ENCODE results near the gene MRPL33.

Gene MRPL33

GRCh38 chr2:27808984-27809383, 37.5 kb downstream of the MRPL33 start:
- DNase-seq (ENCODE audit: low spot score), result no peak

DNA sequence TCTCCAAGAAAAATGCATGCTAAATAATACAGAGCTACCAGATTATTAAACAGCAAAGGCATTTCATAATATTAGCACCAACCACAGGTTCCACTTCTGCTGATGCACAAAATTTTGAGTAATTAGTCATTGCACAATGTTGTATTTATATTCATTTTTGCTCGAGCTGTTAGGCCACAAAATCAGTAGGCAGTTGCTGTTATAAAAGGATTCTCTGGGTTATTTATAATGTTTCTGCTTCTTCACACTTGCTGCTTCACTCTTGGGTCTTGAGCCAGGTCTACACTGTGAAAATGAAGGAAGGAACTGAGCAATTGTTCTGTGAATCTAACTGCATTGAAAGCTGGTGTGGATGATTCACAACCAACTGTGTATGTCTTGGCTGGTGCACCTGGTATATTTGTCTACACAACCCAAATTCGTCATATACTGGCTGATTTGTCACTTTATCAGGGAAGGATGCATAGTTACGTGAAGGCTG, 38.3 kb downstream of the MRPL33 start:
- no peak for DNase-seq (ENCODE audit: low spot score)

DNA sequence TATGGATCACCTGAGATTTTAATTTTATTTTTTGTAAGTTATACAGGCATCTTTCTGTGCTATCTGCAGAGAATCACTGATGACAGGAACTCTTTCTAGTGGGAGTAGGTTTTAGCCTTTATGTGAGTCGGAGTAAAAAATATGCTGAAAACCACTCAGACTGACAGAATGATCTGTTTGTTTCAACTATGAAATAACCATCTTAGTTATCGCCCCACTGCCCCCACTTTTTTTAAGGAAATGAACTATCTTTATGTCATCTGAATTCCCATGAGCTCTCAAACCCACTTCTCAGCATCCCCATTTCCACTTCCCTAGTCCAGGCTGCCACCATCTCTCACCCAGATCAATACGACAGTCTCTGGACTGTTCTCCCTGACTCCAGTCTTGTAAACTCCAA, 38.9 kb downstream of the MRPL33 start:
- no peak for DNase-seq (ENCODE audit: low spot score)

DNA sequence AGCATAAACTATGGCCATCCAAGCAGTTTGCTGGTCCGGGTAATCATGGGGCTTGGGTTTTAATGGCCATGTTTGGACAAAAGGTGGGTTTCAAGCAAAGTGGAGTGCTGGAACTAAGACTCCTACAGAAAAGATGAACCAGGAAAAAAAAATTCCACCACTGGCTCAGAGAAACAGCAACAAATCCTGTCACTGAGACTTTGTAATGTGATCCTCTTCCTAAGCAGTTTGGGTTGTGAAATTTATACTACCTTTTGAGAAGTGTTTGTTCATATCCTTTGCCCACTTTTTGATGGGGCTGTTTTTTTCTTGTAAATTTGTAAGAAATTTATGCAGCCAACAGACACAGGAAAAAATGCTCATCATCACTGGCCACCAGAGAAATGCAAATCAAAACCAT, 40.2 kb downstream of the MRPL33 start:
- no peak for DNase-seq (ENCODE audit: low spot score)

DNA sequence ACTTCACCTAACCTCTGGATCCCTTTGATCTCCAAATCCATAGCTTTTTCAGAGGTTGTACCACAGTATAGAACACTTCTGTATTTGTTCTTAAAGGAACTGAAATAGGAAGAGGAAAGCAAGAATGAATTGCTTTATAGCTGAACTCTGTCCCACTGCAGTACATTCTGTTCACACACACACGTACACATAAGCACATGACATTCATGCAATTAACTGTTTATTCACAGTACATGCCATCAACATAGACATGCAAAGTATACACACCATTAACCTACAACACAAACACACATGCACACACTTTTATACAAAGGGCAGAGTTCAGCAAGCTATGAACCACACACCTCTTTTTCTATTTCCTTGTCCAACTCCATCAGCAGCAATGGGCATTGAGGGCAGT, 43.2 kb downstream of the MRPL33 start:
- DNase-seq (ENCODE audit: low spot score), result no peak

DNA sequence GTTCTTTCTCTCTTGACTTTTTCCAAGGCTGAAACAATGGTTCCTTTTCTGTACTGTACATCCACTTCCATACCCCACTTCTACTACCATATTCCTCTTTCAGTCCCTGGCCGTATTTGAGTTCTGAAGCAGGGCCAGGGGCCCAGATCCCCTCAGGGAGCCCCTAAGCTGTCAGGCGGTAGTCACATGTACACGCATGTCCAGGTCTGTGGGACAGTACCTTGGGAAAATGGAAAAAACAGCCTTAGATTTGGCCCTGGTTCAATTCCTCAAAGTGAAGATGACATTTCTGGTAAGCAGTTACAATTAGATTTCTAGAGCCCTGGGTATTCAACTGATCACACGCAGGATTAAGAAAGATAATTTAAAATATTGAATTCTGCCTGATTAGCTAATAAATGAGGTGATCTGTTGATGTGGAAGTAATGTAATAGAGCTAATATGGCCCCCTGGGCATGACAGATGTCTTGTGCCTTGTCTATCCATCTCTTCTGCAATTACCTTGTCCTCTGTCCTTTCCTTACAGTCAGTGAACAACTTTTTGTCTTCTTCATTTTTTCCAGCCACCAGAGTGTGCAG, 44.4 kb downstream of the MRPL33 start:
- no peak for DNase-seq (ENCODE audit: low spot score)

DNA sequence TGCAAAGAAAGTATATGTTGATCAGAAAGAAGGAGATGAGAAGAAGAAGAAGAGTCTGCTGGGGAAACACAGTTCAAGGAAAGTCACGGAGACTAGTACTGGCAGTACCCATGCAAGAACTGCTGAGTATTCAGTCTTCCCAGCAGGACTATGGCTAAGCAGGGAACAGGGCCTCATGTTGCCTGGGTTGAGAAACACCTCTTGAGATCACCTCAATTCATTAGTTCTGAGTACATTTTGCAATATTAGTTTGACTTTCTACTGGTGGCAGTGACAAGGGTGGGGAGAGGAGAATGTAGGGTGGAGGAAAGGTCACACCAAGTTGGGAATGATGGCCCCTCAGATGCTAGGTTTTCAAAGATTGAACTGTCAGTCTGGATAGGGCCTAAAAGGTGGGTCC, 50.5 kb downstream of the MRPL33 start:
- no peak for DNase-seq (ENCODE audit: low spot score)

- no peak for DNase-seq (ENCODE audit: low spot score)
Measured at GRCh38 chr2:27823135-27823534, 51.6 kb downstream of the MRPL33 start.

- no peak for DNase-seq (ENCODE audit: low spot score)
Measured at GRCh38 chr2:27823569-27823968, 52.0 kb downstream of the MRPL33 start.

- DNase-seq (ENCODE audit: low spot score), result no peak
Measured at GRCh38 chr2:27824401-27824800, 52.9 kb downstream of the MRPL33 start.

- no peak for DNase-seq (ENCODE audit: low spot score)
Measured at GRCh38 chr2:27828305-27828704, 56.8 kb downstream of the MRPL33 start.
